ENCODE data around the gene IRF3.
"Not testable (repeated sequence)": the region's sequence is repeated elsewhere in the genome, so short reads cannot be mapped to it uniquely, and the experiment has no call there.

The IRF3 gene

GRCh38 chr19:49642492-49643035, 23.1 kb downstream of the IRF3 start:
- no peak for DNase-seq

GRCh38 chr19:49641688-49642491, 23.8 kb downstream of the IRF3 start, which contains the start of gene SCAF1:
Gene SCAF1 (plus strand): TSS chr19:49642209. CDS start chr19:49645027, 2,818 bp downstream.
- DNase-seq, result peak; percentile 100

GRCh38 chr19:49640113-49640898, 25.4 kb downstream of the IRF3 start, which contains the start of gene RRAS:
Gene RRAS (minus strand): TSS chr19:49640143. CDS start chr19:49640098, 45 bp downstream.
- DNase-seq, result peak; percentile 100

GRCh38 chr19:49639401-49640112, 26.1 kb downstream of the IRF3 start:
- no peak for DNase-seq

GRCh38 chr19:49637821-49638738, 27.6 kb downstream of the IRF3 start:
- no peak for DNase-seq

GRCh38 chr19:49636233-49636932, 29.3 kb downstream of the IRF3 start:
- no peak for DNase-seq

- DNase-seq, result no peak
Measured at GRCh38 chr19:49635530-49636232, 30.0 kb downstream of the IRF3 start.

- not testable (repeated sequence) for DNase-seq
Measured at GRCh38 chr19:49633273-49633672, 32.4 kb downstream of the IRF3 start.

GRCh38 chr19:49632576-49632975, 33.1 kb downstream of the IRF3 start:
- DNase-seq, result no peak

GRCh38 chr19:49631610-49632192, 34.0 kb downstream of the IRF3 start:
- DNase-seq, result no peak

GRCh38 chr19:49631014-49631588, 34.6 kb downstream of the IRF3 start:
- DNase-seq, result no peak

- DNase-seq, result no peak
Measured at GRCh38 chr19:49629659-49630058, 36.0 kb downstream of the IRF3 start.

GRCh38 chr19:49626226-49626625, 39.4 kb downstream of the IRF3 start:
- DNase-seq, result no peak

GRCh38 chr19:49624967-49625910, 40.4 kb downstream of the IRF3 start:
- no peak for DNase-seq

- not testable (repeated sequence) for DNase-seq
Measured at GRCh38 chr19:49617860-49618259, 47.8 kb downstream of the IRF3 start.

GRCh38 chr19:49616945-49617344, 48.7 kb downstream of the IRF3 start:
- DNase-seq, result no peak

GRCh38 chr19:49616532-49616931, 49.1 kb downstream of the IRF3 start:
- DNase-seq, result no peak

- DNase-seq, result no peak
Measured at GRCh38 chr19:49615861-49616260, 49.8 kb downstream of the IRF3 start.

All from GDM1 (cell line).